SH-SY5Y (cell line): ENCODE measurements around the gene RNF20.

Source experiments
- GATA2 ChIP-seq: IDR thresholded peaks from 2 replicates; pipeline ENCODE4 v1.6.1; 2011; ENCODE audit warnings: mild to moderate bottlenecking, low read depth, low read length
- GATA3 ChIP-seq: IDR thresholded peaks from 2 replicates; pipeline ENCODE4 v1.6.1; 2011; ENCODE audit warnings: low read depth, mild to moderate bottlenecking, low read length, moderate library complexity

DNA sequence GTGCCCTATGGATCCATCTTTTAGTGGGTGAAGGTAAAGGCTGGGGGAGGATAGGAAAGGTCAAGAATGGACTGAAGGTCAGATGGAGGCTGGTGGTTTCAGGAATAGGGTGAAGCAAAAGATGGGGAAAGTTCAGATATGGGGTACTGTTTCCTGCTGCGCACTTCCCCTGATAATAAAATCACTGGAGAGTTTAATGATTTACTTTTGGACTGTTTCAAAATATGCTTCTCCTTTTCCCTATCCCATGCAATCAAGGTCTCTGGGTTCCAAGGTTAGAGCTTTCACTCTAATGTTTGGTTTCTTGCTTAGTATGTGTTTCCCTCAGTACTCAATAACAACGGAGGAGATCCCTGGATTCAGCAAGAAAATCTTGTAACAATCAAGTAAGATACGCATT, 71.9 kb downstream of the RNF20 start:
- no peak for TF ChIP-seq GATA2
- no peak for TF ChIP-seq GATA3
